ENCODE results near the gene ARX.

Gene ARX

DNA sequence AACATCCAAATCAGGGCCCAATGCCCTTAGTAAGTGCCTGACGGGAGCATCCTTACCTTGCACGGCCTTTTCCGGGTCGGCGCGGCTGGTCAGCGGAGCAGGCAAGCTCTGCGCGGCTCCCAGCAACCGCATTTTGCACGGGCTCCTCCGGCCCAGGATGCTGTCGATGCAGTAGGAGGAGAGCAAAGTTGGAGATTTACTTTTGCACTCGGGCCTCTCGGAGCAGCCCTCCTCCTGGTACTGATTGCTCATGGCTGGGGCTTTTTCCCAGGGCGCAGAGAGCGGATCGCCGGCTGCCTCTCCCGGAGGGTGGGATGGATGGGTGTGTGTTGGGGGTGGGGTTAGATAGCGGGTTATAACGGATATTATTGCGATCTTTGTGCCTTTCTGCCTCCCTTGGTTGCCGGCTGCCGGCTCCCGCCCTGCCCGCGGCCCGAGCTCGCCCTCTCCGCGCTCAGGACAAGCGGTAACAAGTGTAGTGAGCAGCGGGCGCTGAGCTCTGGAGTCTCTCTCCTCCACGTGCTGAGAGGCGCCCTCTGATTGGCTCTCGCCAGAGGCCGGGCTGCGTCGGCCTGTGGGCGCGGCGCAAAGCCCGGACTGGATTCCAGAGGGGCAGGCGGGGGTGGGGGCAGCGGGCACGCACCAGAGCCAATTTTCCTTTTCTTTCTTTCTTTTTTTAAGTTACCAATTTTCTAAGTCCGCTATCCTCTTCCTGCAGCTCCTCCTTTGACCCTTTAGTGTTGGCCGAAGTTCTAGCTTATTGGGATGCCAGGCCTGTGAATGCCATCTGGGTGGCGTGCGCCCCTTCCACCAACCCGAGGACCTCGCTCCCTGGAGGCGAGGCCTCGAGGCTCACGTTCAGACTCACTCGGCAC lies at the start of gene ARX:
TSS of gene ARX (minus strand) at position 480 of the 875 bp plus-strand sequence. CDS start at position 252, 228 bp downstream.
- DNase-seq: no peak

DNA sequence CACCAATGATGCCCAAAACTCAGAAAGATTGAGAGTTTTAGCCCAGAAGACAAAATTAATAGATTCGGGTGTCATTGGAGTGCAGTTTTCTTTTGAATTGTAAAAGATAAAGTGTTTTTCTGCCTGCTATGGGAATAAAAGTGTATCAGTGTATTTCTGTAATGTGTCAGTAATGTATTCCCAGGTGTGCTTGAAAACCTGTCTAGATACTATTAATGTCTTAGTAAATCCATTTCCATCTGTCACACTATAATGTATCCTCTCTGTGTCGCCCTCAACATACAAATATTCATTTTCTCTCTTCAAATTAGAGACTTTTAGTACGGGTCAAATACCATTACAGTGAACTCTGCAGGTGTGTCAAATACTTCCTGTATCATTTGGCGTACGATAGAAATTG lies 43.5 kb upstream of the ARX start:
- DNase-seq: no peak

GRCh38 chrX:25052798-25053534 lies 37.2 kb upstream of the ARX start:
- DNase-seq: no peak

DNA sequence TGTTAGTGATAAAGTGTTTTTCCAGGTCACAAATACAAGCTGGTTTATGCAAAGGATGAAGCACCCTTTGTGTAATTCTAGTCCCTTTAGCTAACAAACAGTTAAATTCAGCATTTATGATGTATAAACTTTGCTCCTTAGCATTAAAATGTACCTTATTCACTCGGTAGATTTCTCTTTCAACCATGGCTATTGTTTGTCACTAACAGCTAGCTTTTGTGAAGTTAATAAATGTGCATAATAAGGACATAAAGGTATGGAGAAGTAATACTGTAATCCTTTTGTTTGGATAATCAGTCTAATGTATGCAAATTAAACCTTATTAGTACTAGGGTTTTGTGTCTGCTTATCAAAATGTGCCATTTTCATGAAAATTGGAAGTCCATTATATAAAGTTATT lies 34.2 kb upstream of the ARX start:
- DNase-seq: no peak

DNA sequence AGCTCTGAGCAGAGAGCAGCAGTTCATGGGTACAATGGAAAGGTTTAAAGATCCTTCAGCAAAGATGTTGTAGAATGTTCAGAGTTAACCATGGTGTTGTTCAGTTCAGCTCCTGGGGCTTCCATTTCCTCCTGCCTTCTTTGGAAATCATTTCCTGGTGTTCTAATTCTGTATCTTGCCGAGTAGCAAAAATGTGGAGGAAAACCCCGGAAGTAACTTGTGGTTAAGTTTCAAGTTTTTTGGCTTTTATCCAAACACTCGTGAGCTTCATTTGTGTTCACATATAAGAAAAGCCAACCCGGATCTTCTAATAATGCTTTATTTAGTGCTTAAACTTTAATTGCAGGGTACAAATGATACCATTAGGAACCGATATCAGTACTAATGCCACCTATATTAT lies 33.6 kb upstream of the ARX start:
- no peak for DNase-seq

DNA sequence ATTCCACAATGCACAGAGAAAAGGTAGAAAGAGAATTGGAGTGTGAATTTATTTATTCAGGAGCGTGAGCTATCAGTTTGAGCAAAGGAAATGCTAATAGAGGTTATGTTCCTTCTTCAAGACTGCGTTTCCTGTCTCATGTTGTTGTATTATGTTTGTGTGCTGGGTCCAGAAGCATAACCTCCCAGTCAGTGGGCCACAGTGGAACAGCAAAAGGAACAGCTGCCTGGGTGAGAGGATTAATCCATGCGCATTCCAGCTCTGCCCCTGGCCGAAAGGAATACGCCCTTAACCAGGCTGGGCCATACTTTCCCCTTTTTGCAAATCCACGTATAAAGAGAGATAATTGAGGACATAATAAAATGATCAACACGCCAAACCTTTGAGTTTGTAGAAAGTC lies 32.4 kb upstream of the ARX start:
- DNase-seq: no peak

- DNase-seq: no peak
Observed at GRCh38 chrX:25043192-25043591, 27.4 kb upstream of the ARX start.

- no peak for DNase-seq
Observed at GRCh38 chrX:25039036-25039435, 23.3 kb upstream of the ARX start.

- no peak for DNase-seq
Observed at GRCh38 chrX:25034889-25035288, 19.1 kb upstream of the ARX start.

DNA sequence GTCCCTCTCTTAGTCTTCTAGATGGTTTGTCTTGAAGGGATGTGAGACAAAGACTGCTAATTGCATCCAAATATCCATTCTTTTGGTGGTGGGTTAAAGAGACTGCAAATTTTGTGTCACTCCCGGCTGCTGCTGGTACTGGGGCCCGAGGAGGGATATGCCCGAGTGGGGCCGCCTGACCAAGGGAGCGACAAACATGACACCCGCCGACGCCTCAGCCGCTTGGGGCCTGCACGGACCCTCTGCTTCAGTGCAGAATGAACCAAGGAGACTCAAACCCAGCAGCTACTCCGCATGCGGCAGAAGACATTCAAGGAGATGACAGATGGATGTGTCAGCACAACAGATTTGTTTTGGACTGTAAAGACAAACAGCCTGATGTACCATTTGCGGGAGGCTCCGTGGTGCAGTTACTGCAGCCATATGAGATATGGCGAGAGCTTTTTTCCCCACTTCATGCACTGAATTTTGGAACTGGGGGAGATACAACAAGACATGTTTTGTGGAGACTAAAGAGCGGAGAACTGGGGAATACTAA lies 13.6 kb upstream of the ARX start:
- DNase-seq: no peak

GRCh38 chrX:25028726-25029125 lies 13.0 kb upstream of the ARX start:
- no peak for DNase-seq

- DNase-seq: no peak
Observed at GRCh38 chrX:25026576-25026975, 10.8 kb upstream of the ARX start.

GRCh38 chrX:25025615-25026014 lies 9.8 kb upstream of the ARX start:
- no peak for DNase-seq

DNA sequence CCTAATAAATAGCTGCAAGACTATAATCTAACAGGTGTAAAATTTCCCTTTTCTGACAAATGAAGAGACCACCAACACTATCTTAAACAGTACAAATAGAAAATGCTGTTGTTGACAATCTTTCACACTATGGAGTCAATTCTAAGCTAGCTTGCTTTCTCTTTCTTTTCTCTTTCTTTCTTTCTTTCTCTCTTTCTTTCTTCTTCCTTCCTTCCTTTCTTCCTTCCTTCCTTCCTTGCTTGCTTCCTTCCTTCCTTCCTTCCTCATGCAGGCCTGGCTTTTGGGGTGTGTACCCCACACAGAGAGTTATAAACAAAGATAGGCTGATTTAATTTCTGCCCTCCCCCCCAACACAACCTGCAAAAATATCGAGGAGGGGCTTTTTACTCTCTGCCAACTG lies 8.1 kb upstream of the ARX start:
- no peak for DNase-seq

GRCh38 chrX:25022499-25023325 lies 6.9 kb upstream of the ARX start:
- DNase-seq: no peak

DNA sequence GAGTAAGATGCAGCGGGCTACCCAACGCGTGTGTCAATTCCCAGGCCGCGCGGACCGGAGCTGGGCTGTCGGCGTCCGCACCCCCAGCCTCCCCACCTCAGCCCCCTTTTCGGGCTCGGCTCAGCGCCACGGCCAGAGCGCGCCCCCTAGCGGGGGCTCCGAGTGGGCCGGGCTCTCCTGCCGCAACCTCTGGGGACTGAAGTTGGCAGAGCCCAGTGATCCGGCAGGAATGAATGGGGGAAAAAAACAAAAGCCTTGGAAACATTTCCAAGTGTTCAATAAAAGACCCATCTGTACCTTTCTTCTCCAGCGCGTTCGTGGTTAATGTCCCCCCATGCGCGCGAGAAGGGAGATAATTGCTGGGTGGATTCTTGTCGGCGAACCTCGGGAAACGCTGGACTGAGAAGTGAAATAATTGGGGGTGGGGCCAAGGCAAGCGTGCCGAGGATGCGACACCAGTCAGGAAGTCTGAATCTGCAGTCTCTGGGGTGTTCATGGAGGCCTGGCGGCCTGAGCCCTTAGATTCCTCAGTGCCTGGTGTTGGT lies 5.2 kb upstream of the ARX start:
- no peak for DNase-seq

DNA sequence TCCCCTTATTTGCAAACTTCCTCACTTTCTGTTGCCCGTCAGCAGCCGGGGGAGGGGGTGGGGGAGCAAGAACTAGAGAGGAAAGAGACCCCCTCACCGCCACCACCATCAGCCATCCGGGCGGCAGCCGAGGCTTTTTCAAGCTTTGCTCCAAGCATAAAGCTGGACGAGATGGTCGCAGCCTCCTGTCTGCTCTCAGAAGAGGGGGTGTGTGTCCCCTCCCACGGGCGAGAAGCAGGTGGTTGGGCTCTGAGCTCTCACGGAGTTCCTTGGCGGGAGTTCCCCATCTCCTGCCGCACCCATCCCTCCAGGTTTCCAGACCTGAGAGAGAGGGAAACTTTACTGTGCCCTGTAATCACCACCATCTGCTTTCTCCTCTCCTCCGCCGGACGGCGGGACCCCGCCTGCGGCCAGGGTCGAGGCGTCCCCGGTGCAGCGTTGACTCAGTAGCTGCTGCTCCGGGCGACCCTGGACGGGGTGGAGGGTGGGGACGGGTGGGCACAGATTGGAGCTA lies 4.7 kb upstream of the ARX start:
- no peak for DNase-seq

DNA sequence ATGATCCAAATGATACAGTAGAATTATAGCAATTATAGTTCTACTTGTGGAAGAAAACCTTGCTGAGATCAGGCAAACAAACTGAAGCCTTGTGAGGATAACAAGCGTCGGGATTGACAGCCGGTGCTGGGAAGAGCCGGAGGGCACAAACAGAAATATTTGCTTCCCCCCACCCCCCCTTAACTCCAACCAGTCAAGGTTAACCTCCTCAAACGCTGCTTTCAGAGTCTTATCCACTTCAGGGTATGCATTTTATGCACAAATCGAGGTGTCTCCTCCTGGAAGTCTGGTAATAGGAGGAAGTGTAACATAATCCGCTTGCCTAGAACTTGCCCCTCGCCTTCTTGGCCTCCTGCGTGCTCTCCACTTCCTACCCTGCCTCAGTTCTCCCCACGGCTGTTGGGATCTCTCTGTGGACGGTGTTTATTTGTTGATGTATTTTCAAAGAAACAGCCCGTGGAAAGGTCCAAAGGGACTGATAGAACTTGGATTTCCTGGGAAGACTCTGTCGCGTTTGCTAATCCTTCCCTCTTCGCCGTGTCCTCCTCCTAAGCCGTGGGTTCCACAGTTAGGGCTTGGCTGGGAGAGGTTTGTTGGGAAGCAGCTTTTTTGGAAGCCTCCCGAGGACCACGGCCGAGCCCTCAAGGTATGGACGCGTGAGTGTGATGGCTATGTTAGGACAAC lies 4.1 kb upstream of the ARX start:
- DNase-seq: no peak

GRCh38 chrX:25018682-25019081 lies 2.9 kb upstream of the ARX start:
- DNase-seq: no peak

DNA sequence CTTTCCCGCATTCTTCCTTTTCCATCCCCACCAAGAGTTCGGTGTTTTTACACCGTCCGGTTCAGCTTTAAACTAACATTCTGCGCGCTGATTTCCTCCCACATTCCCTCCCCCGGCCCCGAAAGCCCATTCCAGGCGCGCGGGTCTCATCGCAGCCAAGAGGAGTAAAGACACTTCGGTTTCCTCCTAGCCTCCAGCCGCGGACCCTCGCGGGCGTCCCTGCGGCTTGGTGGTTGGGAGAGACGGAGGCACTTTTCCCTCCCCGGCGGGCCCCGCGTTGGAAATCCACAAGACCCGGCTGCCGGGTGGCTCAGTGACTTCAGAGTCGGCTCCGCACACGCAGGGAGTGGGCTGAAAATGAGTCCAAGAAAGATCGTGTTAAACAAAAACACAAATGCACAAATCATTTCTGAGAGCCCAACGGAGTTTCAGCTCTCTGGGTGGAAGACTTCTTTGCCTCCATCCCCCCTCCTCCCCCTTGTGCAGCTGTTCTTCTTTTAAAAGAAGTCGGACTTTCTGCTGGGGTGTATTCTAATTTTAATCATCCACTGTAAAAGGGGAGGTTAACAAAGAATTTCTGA lies 2.0 kb upstream of the ARX start:
- no peak for DNase-seq

DNA sequence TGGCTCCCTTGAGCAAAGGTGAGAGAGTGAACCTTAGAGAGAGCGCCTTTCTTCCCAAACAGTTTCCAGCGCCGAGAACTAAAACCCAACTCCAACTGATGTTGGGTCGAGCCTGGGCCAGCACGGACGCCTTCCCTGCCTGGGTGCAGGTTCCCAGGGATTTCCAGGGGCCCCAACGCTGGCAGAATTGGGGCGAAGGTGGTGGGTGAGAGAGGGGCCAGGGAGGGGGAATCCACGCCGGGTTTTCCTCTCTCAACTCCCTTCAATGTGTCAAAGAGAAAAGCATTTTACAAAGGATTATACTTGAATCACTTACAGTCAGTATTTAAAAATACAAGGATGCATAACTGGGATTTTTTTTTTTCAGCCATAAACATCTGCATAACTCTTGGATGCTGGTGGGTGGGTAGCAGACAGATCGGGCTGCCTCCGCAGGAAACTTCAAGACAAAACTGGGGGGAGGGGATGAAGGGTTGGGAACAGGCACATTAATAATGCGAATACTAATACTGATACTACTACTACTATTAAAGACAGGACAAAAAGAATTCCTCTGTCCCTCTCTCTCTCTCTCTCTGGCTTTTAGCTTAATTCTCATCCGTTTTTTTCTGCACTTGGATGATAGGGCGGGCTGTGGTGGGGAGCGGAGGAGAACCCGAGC lies 1.3 kb upstream of the ARX start:
- no peak for DNase-seq

All from NCI-H2029 treated with DMSO at 0.1 percent for 48 hours (cell line).